BJ (cell line): Measurements from ENCODE around the gene ZBTB7A. TPM values are rescaled to one million over a fixed set of nuclear protein-coding genes. Genes with fewer than 3 reads are reported as not detected.
"Not testable (repeated sequence)": the region's sequence is repeated elsewhere in the genome, so short reads cannot be mapped to it uniquely, and the experiment has no call there.

ENCODE experiments used
- CTCF ChIA-PET: fragments of 350-600 bp; formaldehyde crosslinking; extraction: SDS; loops from one replicate; lab custom pipeline; 2021; ENCODE audit warnings: antibody characterized with exemption, inconsistent platforms; lab: Yijun Ruan, JAX
- POLR2A ChIA-PET: fragments of 300-600 bp; sonication (Branson Sonifier 250); formaldehyde crosslinking; extraction: SDS; loops from one replicate; lab custom pipeline; 2021; ENCODE audit warnings: antibody characterized with exemption; lab: Charles Lee
- DNase-seq: peaks from one replicate; pipeline ENCODE4 v3.0.0-alpha.2; 2011; ENCODE audit warnings: low read depth
- H3K27me3 ChIP-seq: 2 replicates; pipeline ENCODE4 v1.6.0; 2011; ENCODE audit warnings: low read length; ENCODE audit not compliant: control insufficient read depth, insufficient read depth
- H3K36me3 ChIP-seq: 2 replicates; pipeline ENCODE4 v1.5.1; 2011; ENCODE audit warnings: low read length; ENCODE audit not compliant: control insufficient read depth, insufficient read depth
- H3K4me3 ChIP-seq: 2 replicates; pipeline ENCODE4 v1.5.1; 2011; ENCODE audit warnings: low read depth, mild to moderate bottlenecking, control low read depth, low read length
- CTCF ChIP-seq: IDR thresholded peaks from 2 replicates; pipeline ENCODE4 v1.5.1; 2011; ENCODE audit warnings: low read depth, mild to moderate bottlenecking, control low read depth, inconsistent platforms, low read length, moderate library complexity; ENCODE audit not compliant: insufficient read depth
- polyA plus RNA-seq: library from polyadenylated mRNA; depleted of rRNA; stranded (reverse); fragments of >200 nt; gene quantifications from 2 replicates; pipeline ENCODE4 v1.2.3, GENCODE V29; 2011; rRNA removed

Gene ZBTB7A
- polyA plus RNA-seq, 1 experiment = 7.5 TPM

DNA sequence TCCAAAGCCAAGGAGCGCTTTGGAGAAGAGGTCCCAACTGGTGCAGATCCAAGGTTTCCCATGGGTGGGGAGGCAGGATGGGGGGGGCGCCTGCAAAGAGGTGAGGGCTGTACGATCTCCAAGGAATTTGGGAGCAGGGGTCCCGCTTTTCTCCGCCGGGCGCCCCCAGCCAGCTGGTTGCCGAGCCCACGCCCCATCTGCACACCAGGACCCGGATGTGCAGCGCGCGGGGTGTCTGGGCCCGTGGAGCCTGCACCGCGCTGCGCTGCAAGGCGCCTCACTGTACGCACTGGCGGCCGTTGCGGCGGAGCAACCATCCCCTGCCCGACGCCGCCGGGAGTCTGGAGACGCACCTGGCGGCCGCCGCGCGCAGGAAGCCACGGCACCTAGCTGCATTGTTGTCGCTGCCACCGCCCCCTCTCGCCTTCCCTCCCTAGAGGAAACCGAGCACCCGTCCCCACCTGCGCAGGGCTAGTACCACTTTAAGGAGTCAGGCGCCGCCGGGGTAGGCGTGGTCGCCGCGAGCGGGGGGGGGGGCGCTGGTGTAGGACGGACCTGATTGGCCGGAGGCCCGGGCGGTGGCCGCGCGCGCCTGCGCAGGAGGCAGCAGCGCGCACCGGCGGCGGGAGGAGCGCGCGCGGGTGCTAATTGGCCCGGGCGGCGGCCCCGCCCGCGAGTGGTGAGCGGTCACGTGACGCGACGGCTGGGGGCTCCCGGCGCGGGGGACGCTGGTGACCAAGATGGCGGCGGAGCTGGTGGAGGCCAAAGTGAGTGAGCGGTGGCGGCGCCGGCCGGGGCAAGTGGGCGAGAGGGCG is 59.5 kb downstream of the ZBTB7A start, which contains the start of gene PIAS4:
Gene PIAS4, plus strand, starts transcription at position 716 of the 815 bp plus-strand sequence. Its CDS starts 25 bp downstream, at position 741.
- no peaks in the 10 kb centered on the region for H3K27me3 ChIP-seq
- H3K36me3 ChIP-seq = 0 out of 2 replicates have a peak, but pooled peaks cover 2% of the 10 kb centered on the region
- DNase-seq = peak; percentile 67
- ChIA-PET CTCF (interaction anchor here (1.7 to 4.1 kb wide), 2 partner anchors 11 to 18 kb away, joined by 4 to 27 read pairs; no protein-coding TSS in a partner anchor), POLR2A (interaction anchor here (0.6 to 2.4 kb wide), 3 partner anchors 22 to 53 kb away, joined by 5 to 7 read pairs (median 7); partner anchors contain the start of gene EEF2)
- peak within 1 kb of the TSS; percentile 87 for H3K4me3 ChIP-seq
- no peak for TF ChIP-seq CTCF

DNA sequence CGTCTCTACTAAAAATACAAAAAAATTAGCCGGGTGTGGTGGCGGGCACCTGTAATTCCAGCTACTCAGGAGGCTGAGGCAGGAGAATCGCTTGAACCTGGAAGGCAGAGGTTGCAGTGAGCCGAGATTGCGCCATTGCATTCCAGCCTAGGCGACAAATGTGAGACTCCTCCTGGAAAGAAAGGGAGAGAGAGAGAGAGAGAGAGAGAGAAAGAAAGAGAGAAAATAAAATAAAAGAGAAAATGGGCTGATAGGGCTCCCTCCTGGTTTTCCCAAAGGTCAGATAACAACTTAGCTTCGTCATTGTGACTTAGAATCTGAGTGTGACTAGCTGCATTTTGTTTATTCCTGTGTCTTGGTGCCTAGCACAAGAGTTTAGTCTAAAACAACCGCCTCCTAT is 61.3 kb downstream of the ZBTB7A start:
- H3K36me3 ChIP-seq, H3K4me3 ChIP-seq, H3K27me3 ChIP-seq, DNase-seq, POLR2A ChIA-PET: not testable (repeated sequence)
- CTCF ChIA-PET = interaction anchor here (0.7 to 4.1 kb wide), 3 partner anchors 9 to 20 kb away, joined by 3 to 27 read pairs (median 4); partner anchors contain the start of gene EEF2

GRCh38 chr19:4000798-4001197 is 65.9 kb downstream of the ZBTB7A start:
- H3K36me3 ChIP-seq, DNase-seq, H3K27me3 ChIP-seq, POLR2A ChIA-PET, CTCF ChIA-PET, H3K4me3 ChIP-seq: not testable (repeated sequence)

DNA sequence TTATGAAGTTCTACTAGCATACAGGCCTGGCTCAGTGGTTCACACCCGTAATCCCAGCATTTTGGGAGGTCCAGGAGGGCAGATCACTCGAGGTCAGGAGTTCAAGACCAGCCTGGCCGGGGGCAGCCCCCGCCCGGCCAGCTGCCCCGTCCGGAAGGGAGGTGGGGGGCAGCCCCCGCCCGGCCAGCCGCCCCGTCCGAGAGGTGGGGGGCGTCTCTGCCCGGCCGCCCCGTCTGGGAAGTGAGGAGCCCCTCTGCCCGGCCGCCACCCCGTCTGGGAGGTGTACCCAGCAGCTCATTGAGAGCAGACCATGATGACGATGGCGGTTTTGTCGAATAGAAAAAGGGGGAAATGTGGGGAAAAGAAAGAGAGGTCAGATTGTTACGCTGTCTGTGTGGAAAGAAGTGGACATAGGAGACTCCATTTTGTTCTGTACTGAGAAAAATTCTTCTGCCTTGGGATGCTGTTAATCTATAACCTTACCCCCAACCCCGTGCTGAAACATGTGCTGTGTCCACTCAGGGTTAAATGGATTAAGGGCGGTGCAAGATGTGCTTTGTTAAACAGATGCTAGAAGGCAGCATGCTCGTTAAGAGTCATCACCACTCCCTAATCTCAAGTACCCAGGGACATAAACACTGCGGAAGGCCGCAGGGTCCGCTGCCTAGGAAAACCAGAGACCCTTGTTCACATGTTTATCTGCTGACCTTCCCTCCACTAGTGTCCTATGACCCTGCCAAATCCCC is 67.9 kb downstream of the ZBTB7A start:
- H3K27me3 ChIP-seq, DNase-seq, POLR2A ChIA-PET, CTCF ChIA-PET, H3K4me3 ChIP-seq, H3K36me3 ChIP-seq: not testable (repeated sequence)

DNA sequence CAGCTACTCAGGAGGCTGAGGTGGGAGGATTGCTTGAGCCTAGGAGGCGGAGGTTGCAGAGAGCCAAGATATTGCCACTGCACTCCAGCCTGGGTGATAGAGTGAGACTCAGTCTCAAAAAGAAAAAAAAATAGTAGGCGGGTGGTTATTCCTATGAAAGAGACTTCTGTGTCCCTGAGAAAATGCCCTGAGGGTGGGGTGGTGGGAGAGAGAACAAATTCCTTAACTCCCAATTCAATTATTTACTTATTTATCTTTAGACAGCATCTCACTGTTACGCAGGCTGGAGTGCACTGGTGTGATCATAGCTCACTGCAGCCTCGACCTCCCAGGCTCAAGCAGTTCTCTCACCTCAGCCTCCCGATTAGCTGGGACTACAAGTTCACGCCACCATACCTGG is 71.1 kb downstream of the ZBTB7A start:
- POLR2A ChIA-PET = no interaction called here
- CTCF ChIA-PET = interaction anchor here (1.6 kb wide), 1 partner anchor 10 kb away, joined by 4 read pairs; no protein-coding TSS in a partner anchor
- H3K4me3 ChIP-seq = no peak overlapping the region

More for the DNA sequence above, 71.1 kb downstream of the ZBTB7A start:
- no peaks in the 10 kb centered on the region for H3K27me3 ChIP-seq
- no peak for TF ChIP-seq CTCF
- no peaks in the 10 kb centered on the region for H3K36me3 ChIP-seq
- no peak for DNase-seq

Other genes starting within 250 kb of the ZBTB7A start
- 0.15 TPM in 1 of 2 replicates, not detected in the other for gene ZFR2, start 197.9 kb downstream of the ZBTB7A start, polyA plus RNA-seq
- gene ATCAY, start 186.2 kb downstream of the ZBTB7A start, polyA plus RNA-seq = 0.01 TPM in 1 of 2 replicates, not detected in the other
- not detected in 2 replicates for gene NMRK2, start 133.8 kb downstream of the ZBTB7A start, polyA plus RNA-seq
- gene DAPK3, start 95.8 kb downstream of the ZBTB7A start, polyA plus RNA-seq = 132 and 178 TPM in 2 replicates
- gene EEF2, start 81.4 kb downstream of the ZBTB7A start, polyA plus RNA-seq = 1,661 and 2,469 TPM in 2 replicates
- gene PIAS4, start 59.2 kb downstream of the ZBTB7A start, polyA plus RNA-seq = 10.9 and 18.2 TPM in 2 replicates
- gene MAP2K2, start 57.2 kb upstream of the ZBTB7A start, polyA plus RNA-seq = 76.9 and 143 TPM in 2 replicates
- gene CREB3L3, start 86.7 kb upstream of the ZBTB7A start, polyA plus RNA-seq = not detected in 2 replicates
- gene SIRT6, start 115.7 kb upstream of the ZBTB7A start, polyA plus RNA-seq = 14.6 and 22.3 TPM in 2 replicates
- gene ANKRD24, start 115.8 kb upstream of the ZBTB7A start, polyA plus RNA-seq = 0.22 and 0.25 TPM in 2 replicates
- gene EBI3, start 162.6 kb upstream of the ZBTB7A start, polyA plus RNA-seq = 1.2 TPM in 2 replicates
- 12.4 and 14.5 TPM in 2 replicates for gene YJU2, start 180.2 kb upstream of the ZBTB7A start, polyA plus RNA-seq
- not detected in 2 replicates for gene SHD, start 212.4 kb upstream of the ZBTB7A start, polyA plus RNA-seq
- not detected in 2 replicates for gene TMIGD2, start 235.5 kb upstream of the ZBTB7A start, polyA plus RNA-seq
- 3.9 and 11.9 TPM in 2 replicates for gene FSD1, start 237.7 kb upstream of the ZBTB7A start, polyA plus RNA-seq